H9 (cell line): ENCODE measurements around the gene ALDH1A1. TPM values are rescaled to one million over a fixed set of nuclear protein-coding genes. Genes with fewer than 3 reads are reported as not detected.

ENCODE experiments used
- DNase-seq: peaks from one replicate; pipeline ENCODE4 v3.0.0-alpha.2; 2017
- H2AFZ ChIP-seq: one replicate; pipeline ENCODE4 v1.6.1; 2013; ENCODE audit warnings: mild to moderate bottlenecking, low read length, control low read depth, moderate library complexity
- H2AK5ac ChIP-seq: 2 replicates; pipeline ENCODE4 v1.6.1; 2013; ENCODE audit warnings: low read length, control low read depth, mixed read lengths; ENCODE audit not compliant: insufficient read length
- H2BK120ac ChIP-seq: one replicate; pipeline ENCODE4 v1.6.1; 2013; ENCODE audit warnings: low read depth, mild to moderate bottlenecking, low read length, control low read depth, inconsistent platforms; ENCODE audit not compliant: poor library complexity, severe bottlenecking
- H2BK12ac ChIP-seq: 2 replicates; pipeline ENCODE4 v1.6.1; 2013; ENCODE audit warnings: low read length, control low read depth, mixed read lengths, low read depth; ENCODE audit not compliant: insufficient read length
- H2BK15ac ChIP-seq: 2 replicates; pipeline ENCODE4 v1.6.1; 2013; ENCODE audit warnings: low read depth, low read length, control low read depth
- H2BK20ac ChIP-seq: one replicate; pipeline ENCODE4 v1.6.1; 2013; ENCODE audit warnings: low read depth, mild to moderate bottlenecking, low read length, control low read depth, inconsistent platforms; ENCODE audit not compliant: poor library complexity, severe bottlenecking
- H2BK5ac ChIP-seq: 2 replicates; pipeline ENCODE4 v1.6.1; 2013; ENCODE audit warnings: low read length, control low read depth, mixed read lengths; ENCODE audit not compliant: insufficient read length
- H3K14ac ChIP-seq: 2 replicates; pipeline ENCODE4 v1.6.1; 2013; ENCODE audit warnings: low read length, control low read depth; ENCODE audit not compliant: insufficient read depth
- H3K18ac ChIP-seq: 2 replicates; pipeline ENCODE4 v1.6.1; 2013; ENCODE audit warnings: low read depth, mild to moderate bottlenecking, mixed read lengths, low read length, control low read depth; ENCODE audit not compliant: insufficient read length
- H3K23ac ChIP-seq: 2 replicates; pipeline ENCODE4 v1.6.1; 2013; ENCODE audit warnings: low read length, control low read depth, mixed read lengths, low read depth; ENCODE audit not compliant: insufficient read length
- H3K23me2 ChIP-seq: 2 replicates; pipeline ENCODE4 v1.6.1; 2013; ENCODE audit warnings: low read depth, mild to moderate bottlenecking, mixed read lengths, low read length, control low read depth; ENCODE audit not compliant: insufficient read length, poor library complexity, severe bottlenecking
- H3K27ac ChIP-seq: 2 replicates; pipeline ENCODE4 v1.5.1; 2013; ENCODE audit warnings: low read length, control low read depth, mixed read lengths, low read depth; ENCODE audit not compliant: insufficient read length
- H3K27me3 ChIP-seq: 2 replicates; pipeline ENCODE4 v1.6.1; 2013; ENCODE audit warnings: low read length, control low read depth, inconsistent platforms; ENCODE audit not compliant: insufficient read depth
- H3K4ac ChIP-seq: 2 replicates; pipeline ENCODE4 v1.6.1; 2013; ENCODE audit warnings: low read depth, mild to moderate bottlenecking, control low read depth, inconsistent platforms, low read length, moderate library complexity
- H3K4me1 ChIP-seq: 2 replicates; pipeline ENCODE4 v1.6.1; 2013; ENCODE audit warnings: low read length, control low read depth, inconsistent platforms; ENCODE audit not compliant: insufficient read depth
- H3K4me2 ChIP-seq: 2 replicates; pipeline ENCODE4 v1.6.1; 2013; ENCODE audit warnings: low read length, control low read depth, mixed read lengths; ENCODE audit not compliant: insufficient read length, insufficient read depth
- H3K56ac ChIP-seq: 2 replicates; pipeline ENCODE4 v1.6.1; 2013; ENCODE audit warnings: low read depth, mild to moderate bottlenecking, mixed read lengths, low read length, control low read depth; ENCODE audit not compliant: insufficient read length
- H3K79me1 ChIP-seq: 2 replicates; pipeline ENCODE4 v1.6.1; 2013; ENCODE audit warnings: low read depth, mild to moderate bottlenecking, moderate library complexity, low read length, control low read depth, inconsistent platforms; ENCODE audit not compliant: insufficient read depth, poor library complexity, severe bottlenecking
- H3K79me2 ChIP-seq: 2 replicates; pipeline ENCODE4 v1.6.1; 2013; ENCODE audit warnings: low read length, control low read depth, inconsistent platforms; ENCODE audit not compliant: insufficient read depth
- H3K9ac ChIP-seq: 2 replicates; pipeline ENCODE4 v1.6.1; 2013; ENCODE audit warnings: low read length, control low read depth, mixed read lengths; ENCODE audit not compliant: insufficient read length; ENCODE audit errors: extremely low read depth
- H3K9me3 ChIP-seq: one replicate; pipeline ENCODE4 v1.6.1; 2013; ENCODE audit warnings: low read depth, low read length, inconsistent platforms; ENCODE audit not compliant: control insufficient read depth
- H3T11ph ChIP-seq: one replicate; pipeline ENCODE4 v1.6.1; 2013; ENCODE audit warnings: mild to moderate bottlenecking, low read length, control low read depth, inconsistent platforms
- H4K20me1 ChIP-seq: one replicate; pipeline ENCODE4 v1.6.1; 2013; ENCODE audit not compliant: control insufficient read depth, insufficient read length, insufficient read depth
- H4K5ac ChIP-seq: 2 replicates; pipeline ENCODE4 v1.6.1; 2013; ENCODE audit warnings: low read depth, mild to moderate bottlenecking, mixed read lengths, low read length, control low read depth; ENCODE audit not compliant: insufficient read length
- H4K8ac ChIP-seq: replicated peaks from 2 replicates; pipeline ENCODE4 v1.6.1; 2013; ENCODE audit warnings: low read length, control low read depth, mixed read lengths, low read depth; ENCODE audit not compliant: insufficient read length
- H4K91ac ChIP-seq: 2 replicates; pipeline ENCODE4 v1.6.1; 2013; ENCODE audit warnings: low read depth, mild to moderate bottlenecking, moderate library complexity, mixed read lengths, low read length, control low read depth; ENCODE audit not compliant: insufficient read length
- H3K27ac Mint-ChIP-seq, 3 experiments: 2 replicates in 2 of 3; 3 replicates in 1 of 3; pipeline ENCODE4 v1.8.0; 2020 to 2021; ENCODE audit warnings: mixed read lengths in 3 of 3, mild to moderate bottlenecking in 1 of 3, moderate library complexity in 1 of 3
- H3K27me3 Mint-ChIP-seq: 2 replicates; pipeline ENCODE4 v1.8.0; 2021; ENCODE audit warnings: low read depth, mild to moderate bottlenecking, moderate library complexity, mixed read lengths
- H3K36me3 Mint-ChIP-seq, 3 experiments: 2 replicates in 2 of 3; 3 replicates in 1 of 3; pipeline ENCODE4 v1.8.0; 2020 to 2021; ENCODE audit warnings: low read depth in 3 of 3, mixed read lengths in 3 of 3; ENCODE audit not compliant: insufficient read depth in 1 of 3
- H3K4me1 Mint-ChIP-seq, 2 experiments: 2 replicates each; pipeline ENCODE4 v1.8.0; 2020; ENCODE audit warnings: mixed read lengths in 2 of 2
- H3K4me3 Mint-ChIP-seq, 2 experiments: 2 replicates in 1 of 2; 3 replicates in 1 of 2; pipeline ENCODE4 v1.8.0; 2020 to 2021; ENCODE audit warnings: mild to moderate bottlenecking in 2 of 2, mixed read lengths in 2 of 2, moderate library complexity in 1 of 2
- H3K9me3 Mint-ChIP-seq, 2 experiments: 2 replicates in 1 of 2; 3 replicates in 1 of 2; pipeline ENCODE4 v1.8.0; 2020; ENCODE audit warnings: mild to moderate bottlenecking in 2 of 2, mixed read lengths in 2 of 2, moderate library complexity in 1 of 2
- CTCF ChIP-seq: fragments of 200-600 bp; sonication (generic); conservative IDR thresholded peaks from 3 replicates; pipeline ENCODE4 v1.8.0; 2021; ENCODE audit warnings: antibody characterized with exemption, mild to moderate bottlenecking
- WGBS: extraction: QIAGEN DNeasy Blood & Tissue Kit; methylation state at CpG from one replicate; pipeline ENCODE4 v1.1.7; 2013; ENCODE audit warnings: missing lambda C conversion rate, low lambda C conversion rate, mixed read lengths; ENCODE audit not compliant: insufficient read length; ENCODE audit errors: extremely low coverage; 5-methylcytosine and 5-hydroxymethylcytosine counted together
- total RNA-seq: library from RNA; stranded (reverse); gene quantifications from 2 replicates; pipeline ENCODE4 v1.2.1, GENCODE V29; 2021

Gene ALDH1A1
- total RNA-seq, 1 experiment from 2014 or later = 1.1 TPM

GRCh38 chr9:72883875-72884274, 69.0 kb downstream of the ALDH1A1 start:
- Histone ChIP-seq H3K79me2 (no peaks in the 10 kb centered on the region), H2BK20ac (no peak overlapping the region), H2AFZ (no peak overlapping the region), H2BK5ac (no peak overlapping the region), H3K4me2 (no peak overlapping the region), H3K9me3 (no peaks in the 10 kb centered on the region), H4K91ac (no peak overlapping the region), H4K20me1 (no peaks in the 10 kb centered on the region), H2BK120ac (no peak overlapping the region), H3K56ac (no peak overlapping the region), H3T11ph (no peak overlapping the region), H2BK12ac (no peak overlapping the region), H3K79me1 (no peaks in the 10 kb centered on the region), H3K18ac (no peak overlapping the region), H3K27ac (no peak overlapping the region), H4K8ac (no peak overlapping the region), H2AK5ac (no peak overlapping the region), H3K9ac (no peak overlapping the region), H3K23ac (no peak overlapping the region), H3K23me2 (no peaks in the 10 kb centered on the region), H3K4me1 (no peaks in the 10 kb centered on the region), H2BK15ac (no peak overlapping the region), H4K5ac (no peak overlapping the region), H3K27me3 (no peaks in the 10 kb centered on the region), H3K14ac (no peak overlapping the region), H3K4ac (no peak overlapping the region)
- DNase-seq = no peak
- no peaks in the 10 kb centered on the region for H3K4me1 Mint-ChIP-seq
- H3K9me3 Mint-ChIP-seq = peaks cover 5 to 9% of the 10 kb centered on the region in 2 experiments
- H3K27ac Mint-ChIP-seq = no peak overlapping the region
- WGBS = no CpG with 5 or more reads among the region's 3 CpGs
- peaks cover 3 to 8% (median 8%) of the 10 kb centered on the region in 3 experiments; a peak in 3 of 7 replicates for H3K36me3 Mint-ChIP-seq
- no peak for TF ChIP-seq CTCF
- no peaks in the 10 kb centered on the region; the same call in 1 of the 2 replicates for H3K27me3 Mint-ChIP-seq
- no peak overlapping the region for H3K4me3 Mint-ChIP-seq
